AG10803 (cell line): ENCODE data around the gene RARS2.
A peak's percentile ranks its signal among the peaks of the same experiment; 100 is the strongest.

ENCODE experiments used
- DNase-seq: peaks from one replicate; pipeline ENCODE4 v3.0.0; 2010; ENCODE audit warnings: low read depth
- H3K4me3 ChIP-seq: 2 replicates; pipeline ENCODE4 v1.5.1; 2011; ENCODE audit warnings: mild to moderate bottlenecking, low read length, control low read depth
- TF ChIP-seq, protein P1 (sequence below): conservative IDR thresholded peaks from 2 replicates; pipeline ENCODE4 v1.5.1; 2011; ENCODE audit warnings: mild to moderate bottlenecking, low read length, control low read depth, inconsistent platforms

Gene RARS2

DNA sequence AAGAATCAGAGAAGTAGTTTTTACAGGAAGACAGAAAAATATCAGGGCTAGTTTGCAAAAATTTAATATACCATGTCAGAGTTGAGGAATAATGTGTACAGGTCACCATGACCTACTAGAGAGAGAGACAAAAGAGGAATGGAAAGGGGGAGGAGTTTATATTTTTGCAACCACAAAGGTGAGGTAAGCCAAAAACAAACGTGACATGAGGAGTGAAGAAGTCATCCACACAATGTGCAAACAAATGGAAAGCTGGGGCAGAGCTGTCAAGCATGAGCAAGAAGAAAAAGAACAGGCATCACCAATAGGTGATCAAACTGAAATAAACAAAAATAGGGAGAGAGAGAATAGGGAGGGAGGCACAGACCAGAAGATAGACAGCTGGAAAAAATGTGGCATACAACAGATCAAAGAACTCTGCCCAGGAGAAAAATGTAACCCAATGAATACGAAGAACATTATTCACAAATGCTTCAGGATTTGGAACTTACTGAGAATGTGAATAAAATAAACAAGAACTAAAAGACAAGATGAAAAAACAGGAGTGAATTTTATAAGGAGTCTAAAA lies 15.5 kb downstream of the RARS2 start:
- no peak for DNase-seq
- TF ChIP-seq, protein P1, sequence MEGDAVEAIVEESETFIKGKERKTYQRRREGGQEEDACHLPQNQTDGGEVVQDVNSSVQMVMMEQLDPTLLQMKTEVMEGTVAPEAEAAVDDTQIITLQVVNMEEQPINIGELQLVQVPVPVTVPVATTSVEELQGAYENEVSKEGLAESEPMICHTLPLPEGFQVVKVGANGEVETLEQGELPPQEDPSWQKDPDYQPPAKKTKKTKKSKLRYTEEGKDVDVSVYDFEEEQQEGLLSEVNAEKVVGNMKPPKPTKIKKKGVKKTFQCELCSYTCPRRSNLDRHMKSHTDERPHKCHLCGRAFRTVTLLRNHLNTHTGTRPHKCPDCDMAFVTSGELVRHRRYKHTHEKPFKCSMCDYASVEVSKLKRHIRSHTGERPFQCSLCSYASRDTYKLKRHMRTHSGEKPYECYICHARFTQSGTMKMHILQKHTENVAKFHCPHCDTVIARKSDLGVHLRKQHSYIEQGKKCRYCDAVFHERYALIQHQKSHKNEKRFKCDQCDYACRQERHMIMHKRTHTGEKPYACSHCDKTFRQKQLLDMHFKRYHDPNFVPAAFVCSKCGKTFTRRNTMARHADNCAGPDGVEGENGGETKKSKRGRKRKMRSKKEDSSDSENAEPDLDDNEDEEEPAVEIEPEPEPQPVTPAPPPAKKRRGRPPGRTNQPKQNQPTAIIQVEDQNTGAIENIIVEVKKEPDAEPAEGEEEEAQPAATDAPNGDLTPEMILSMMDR, result no peak
- H3K4me3 ChIP-seq, result no peak overlapping the region

DNA sequence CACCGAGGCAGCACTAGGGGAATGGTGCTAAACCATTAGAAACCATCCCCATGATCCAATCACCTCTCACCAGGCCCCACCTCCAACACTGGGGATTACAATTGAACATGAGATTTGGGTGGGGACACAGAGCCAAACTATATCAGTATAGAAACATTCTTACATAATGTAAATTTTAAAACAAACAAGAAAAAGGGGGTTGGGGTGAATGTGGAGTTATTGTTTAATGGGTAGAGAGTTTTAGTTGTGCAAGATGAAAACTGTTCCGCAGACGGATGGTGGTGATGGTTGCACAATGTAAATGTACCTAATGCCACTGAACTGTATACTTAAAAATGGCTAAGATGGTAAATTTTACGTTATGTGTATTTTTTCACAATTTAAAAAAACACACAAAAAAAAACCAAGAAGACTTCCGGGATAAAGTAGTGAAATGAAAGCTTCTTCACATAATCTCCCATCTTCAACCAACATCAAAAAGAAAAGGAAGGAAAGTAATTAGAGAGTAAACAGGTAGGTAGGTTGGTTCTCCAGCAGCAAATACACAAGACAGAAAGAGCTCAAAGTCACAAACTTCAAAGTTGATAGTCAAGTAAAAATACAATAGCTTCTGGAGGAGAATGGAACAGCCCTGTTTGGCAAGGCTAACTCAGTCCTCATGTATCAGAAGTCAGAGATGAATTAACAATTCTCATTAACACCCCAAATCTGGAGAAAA lies 16.3 kb downstream of the RARS2 start:
- TF ChIP-seq, protein P1, result no peak
- no peak overlapping the region for H3K4me3 ChIP-seq

DNA sequence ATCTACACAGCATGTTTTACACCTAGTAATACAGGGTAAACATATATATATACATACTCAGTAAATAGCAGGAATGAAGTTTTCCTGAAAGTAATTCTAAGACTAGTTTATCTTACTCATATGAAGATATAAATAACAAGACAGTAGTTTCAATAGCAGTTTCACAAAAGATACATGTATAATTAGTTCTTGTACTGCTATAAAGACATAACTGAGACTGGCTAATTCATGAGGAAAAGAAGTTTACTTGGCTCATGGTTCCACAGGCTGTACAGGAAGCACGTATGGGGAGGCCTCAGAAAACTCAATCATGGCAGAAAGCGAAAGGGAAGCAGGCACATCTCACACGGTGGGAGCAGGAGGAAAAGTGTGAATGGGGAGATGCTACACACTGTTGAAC lies 16.9 kb downstream of the RARS2 start:
- no peak for DNase-seq
- no peak overlapping the region for H3K4me3 ChIP-seq
- TF ChIP-seq, protein P1, result no peak

More for the DNA sequence above, 16.3 kb downstream of the RARS2 start:
- DNase-seq, result no peak

DNA sequence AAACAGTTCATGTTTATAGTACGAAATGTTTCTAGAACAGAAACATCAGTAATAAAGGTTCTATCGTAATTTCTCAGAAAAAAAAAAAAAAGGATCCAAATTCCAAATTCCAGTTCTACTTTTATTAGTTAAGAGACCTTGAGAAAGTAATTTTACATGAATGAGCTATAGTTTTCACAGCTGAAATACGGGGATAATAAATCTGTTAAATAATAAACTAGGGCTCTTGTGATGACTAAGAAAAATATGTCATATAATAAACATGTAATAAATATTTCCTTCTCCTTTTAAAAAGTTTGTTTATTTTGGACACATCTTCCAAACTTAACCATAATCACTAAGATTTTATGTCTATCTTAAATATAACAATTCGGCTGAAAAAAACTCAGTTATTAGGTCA lies 17.8 kb downstream of the RARS2 start:
- TF ChIP-seq, protein P1, result no peak
- H3K4me3 ChIP-seq, result no peak overlapping the region
- no peak for DNase-seq

DNA sequence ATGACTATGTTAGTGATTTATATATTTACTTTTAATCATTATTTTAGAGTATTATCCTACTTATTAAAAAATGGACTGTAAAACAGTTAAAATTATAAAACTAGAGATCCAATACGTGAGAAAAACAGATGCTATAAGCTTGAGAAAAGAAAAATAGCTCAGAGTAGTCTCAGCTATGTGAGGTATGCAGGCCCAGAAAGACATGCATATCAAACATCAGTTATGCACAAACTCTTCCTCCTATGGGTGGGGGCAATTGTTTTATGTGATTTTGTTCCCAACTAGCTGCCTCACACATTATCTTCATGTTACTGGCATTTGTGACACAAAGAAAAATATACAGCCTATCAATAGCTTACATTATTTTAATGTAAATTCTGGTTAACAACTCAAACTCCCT lies 28.8 kb downstream of the RARS2 start:
- no peak overlapping the region for H3K4me3 ChIP-seq
- TF ChIP-seq, protein P1, result no peak
- DNase-seq, result peak; percentile 44

DNA sequence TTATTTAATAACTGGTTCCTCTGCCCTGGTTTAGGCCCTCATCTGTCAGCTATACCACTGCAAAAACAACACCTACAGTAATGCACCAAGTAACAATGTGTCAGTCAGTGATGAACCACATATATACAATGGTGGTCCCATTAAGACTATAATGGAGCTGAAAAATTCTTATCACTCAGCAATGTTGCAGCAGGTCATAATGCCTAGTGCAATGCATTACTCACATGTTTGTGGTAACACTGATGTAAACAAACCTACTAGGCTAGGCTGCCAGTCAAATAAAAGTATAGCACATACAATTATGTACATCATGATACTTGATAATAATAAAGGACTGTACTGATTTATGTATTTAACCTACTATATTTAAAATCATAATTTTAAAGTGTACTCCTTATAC lies 31.3 kb downstream of the RARS2 start:
- no peak for DNase-seq
- TF ChIP-seq, protein P1, result no peak
- H3K4me3 ChIP-seq, result no peak overlapping the region

DNA sequence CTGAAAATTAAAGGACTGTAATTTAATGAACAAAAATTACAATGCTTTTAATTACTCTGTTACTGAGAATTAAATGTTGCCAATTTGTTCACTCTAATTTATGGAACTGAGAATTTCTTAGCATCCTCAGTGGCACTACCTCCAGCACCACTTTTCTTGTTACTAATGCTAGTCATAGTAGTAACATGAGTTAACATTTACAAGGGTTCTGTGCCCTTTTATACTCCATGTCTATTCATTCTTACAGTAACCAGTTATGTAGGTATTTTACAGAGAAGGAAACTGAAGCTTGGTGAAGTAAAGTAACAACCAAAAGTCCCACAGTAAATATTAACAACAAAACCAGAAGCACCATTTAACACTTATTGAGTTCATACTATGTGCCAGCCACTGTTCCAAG lies 34.3 kb downstream of the RARS2 start:
- H3K4me3 ChIP-seq, result no peak overlapping the region
- TF ChIP-seq, protein P1, result no peak
- DNase-seq, result no peak
